Right atrium auricular region (tissue), 2 donors: ENCODE measurements around the gene C11orf54. TPM values are rescaled to one million over a fixed set of nuclear protein-coding genes. Genes with fewer than 3 reads are reported as not detected.

Source experiments
- DNase-seq: peaks from one replicate; pipeline ENCODE4 v3.0.0-alpha.2; 2019; ENCODE audit warnings: low spot score
- H3K27ac ChIP-seq, 2 donors: fragments of 200-600 bp; sonication (generic); 1 replicate in 1 of 2; 2 replicates in 1 of 2; pipeline ENCODE4 v1.5.1; 2016 to 2019
- H3K27me3 ChIP-seq, 2 donors: fragments of 200-600 bp; sonication (generic); one replicate each; pipeline versions ENCODE4 v1.5.1 to v1.6.0; 2017 to 2019
- H3K36me3 ChIP-seq: fragments of 200-600 bp; sonication (generic); one replicate; pipeline ENCODE4 v1.5.1; 2016
- H3K4me1 ChIP-seq, 2 donors: fragments of 200-600 bp; sonication (generic); one replicate each; pipeline versions ENCODE4 v1.5.1 to v1.6.0; 2017 to 2019
- H3K4me3 ChIP-seq, 2 donors: fragments of 200-600 bp; sonication (generic); 1 replicate in 1 of 2; 2 replicates in 1 of 2; pipeline ENCODE4 v1.5.1; 2017 to 2019; ENCODE audit warnings: mild to moderate bottlenecking in 1 of 2, moderate library complexity in 1 of 2
- H3K9me3 ChIP-seq, 2 donors: fragments of 200-600 bp; sonication (generic); one replicate each; pipeline ENCODE4 v1.5.1; 2019
- total RNA-seq, 2 donors: library from RNA; depleted of rRNA; stranded (reverse); fragments of >200 nt; gene quantifications; one replicate each; pipeline ENCODE4 v1.1.0, GENCODE V29; 2016
- TF ChIP-seq, protein P1 (sequence below), 2 donors: fragments of 200-600 bp; sonication (generic); IDR thresholded peaks; one replicate each; pipeline ENCODE4 v1.5.1; 2019; ENCODE audit warnings: antibody characterized with exemption in 2 of 2

The C11orf54 gene
- total RNA-seq, 2 donors from 2014 or later: 29.5 to 37.2 TPM

DNA sequence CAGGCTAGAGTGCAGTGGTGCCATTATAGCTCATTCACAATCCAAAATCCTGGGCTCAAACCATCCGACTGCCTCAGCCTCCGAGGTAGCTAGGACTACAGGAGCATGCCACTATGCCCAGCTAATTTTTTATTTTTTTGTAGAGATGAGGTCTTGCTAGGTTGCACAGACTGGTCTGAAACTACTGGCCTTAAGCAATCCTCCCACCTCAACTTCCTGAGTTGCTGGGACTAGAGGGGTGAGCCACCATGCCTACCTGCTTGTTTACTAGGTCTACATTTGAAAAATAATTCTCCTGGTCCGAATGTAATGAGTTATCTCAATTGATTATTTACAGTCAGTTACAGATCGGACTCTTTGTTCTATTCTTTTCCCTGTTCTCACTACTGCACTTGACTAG is 22.2 kb upstream of the C11orf54 start:
- H3K27me3 ChIP-seq: no peaks in the 10 kb centered on the region
- DNase-seq: no peak
- H3K4me1 ChIP-seq: no peaks in the 10 kb centered on the region
- H3K27ac ChIP-seq: no peak overlapping the region
- no peaks in the 10 kb centered on the region for H3K9me3 ChIP-seq
- peaks cover 21% of the 10 kb centered on the region for H3K36me3 ChIP-seq
- H3K4me3 ChIP-seq: no peak overlapping the region
- TF ChIP-seq, protein P1, sequence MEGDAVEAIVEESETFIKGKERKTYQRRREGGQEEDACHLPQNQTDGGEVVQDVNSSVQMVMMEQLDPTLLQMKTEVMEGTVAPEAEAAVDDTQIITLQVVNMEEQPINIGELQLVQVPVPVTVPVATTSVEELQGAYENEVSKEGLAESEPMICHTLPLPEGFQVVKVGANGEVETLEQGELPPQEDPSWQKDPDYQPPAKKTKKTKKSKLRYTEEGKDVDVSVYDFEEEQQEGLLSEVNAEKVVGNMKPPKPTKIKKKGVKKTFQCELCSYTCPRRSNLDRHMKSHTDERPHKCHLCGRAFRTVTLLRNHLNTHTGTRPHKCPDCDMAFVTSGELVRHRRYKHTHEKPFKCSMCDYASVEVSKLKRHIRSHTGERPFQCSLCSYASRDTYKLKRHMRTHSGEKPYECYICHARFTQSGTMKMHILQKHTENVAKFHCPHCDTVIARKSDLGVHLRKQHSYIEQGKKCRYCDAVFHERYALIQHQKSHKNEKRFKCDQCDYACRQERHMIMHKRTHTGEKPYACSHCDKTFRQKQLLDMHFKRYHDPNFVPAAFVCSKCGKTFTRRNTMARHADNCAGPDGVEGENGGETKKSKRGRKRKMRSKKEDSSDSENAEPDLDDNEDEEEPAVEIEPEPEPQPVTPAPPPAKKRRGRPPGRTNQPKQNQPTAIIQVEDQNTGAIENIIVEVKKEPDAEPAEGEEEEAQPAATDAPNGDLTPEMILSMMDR (IDR thresholded peaks at IDR 0.05): no peak

DNA sequence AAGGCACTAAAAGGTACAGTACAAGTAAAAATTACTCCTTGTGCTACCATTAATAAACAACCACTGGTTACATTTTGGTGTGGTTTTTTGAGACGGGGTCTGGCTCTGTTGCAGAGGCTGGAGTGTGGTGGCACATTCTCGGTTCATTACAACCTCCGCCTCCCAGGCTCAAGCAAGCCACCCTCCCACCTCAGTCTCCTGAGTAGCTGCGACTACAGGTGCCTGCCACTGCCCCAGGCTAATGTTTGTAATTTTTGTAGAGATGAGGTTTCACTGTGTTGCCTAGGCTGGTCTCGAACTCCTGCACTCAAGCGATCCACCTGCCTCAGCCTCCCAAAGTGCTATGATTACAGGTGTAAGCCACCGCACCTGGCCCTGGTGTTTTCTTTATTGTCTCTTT is 20.9 kb upstream of the C11orf54 start:
- H3K27me3 ChIP-seq: no peaks in the 10 kb centered on the region

DNA sequence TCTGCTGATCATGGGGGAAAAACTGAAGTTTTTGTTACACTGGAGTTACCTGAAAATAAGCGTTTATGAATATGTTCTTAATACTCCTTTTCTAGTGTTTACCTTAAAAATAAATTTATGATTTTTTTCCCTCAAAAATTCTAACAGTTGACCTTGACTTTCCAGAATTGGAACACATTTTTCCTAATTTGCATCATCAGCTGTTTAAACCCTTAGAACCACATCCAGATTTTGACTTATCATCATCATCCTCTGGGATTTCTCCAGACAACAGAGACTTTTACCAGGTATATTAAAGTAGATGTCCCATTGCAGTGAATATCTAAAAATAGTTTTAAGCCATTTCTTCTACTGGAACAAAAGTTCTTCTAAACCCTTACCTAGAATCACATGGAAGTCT is 17.4 kb upstream of the C11orf54 start:
- H3K36me3 ChIP-seq: peaks cover 33% of the 10 kb centered on the region
- H3K27me3 ChIP-seq: no peaks in the 10 kb centered on the region
- DNase-seq: no peak
- H3K27ac ChIP-seq: no peak overlapping the region
- no peaks in the 10 kb centered on the region for H3K4me1 ChIP-seq
- H3K4me3 ChIP-seq: no peak overlapping the region
- H3K9me3 ChIP-seq: no peaks in the 10 kb centered on the region
- TF ChIP-seq, protein P1 (IDR thresholded peaks at IDR 0.05): no peak

More for the DNA sequence above, 20.9 kb upstream of the C11orf54 start:
- no peaks in the 10 kb centered on the region for H3K9me3 ChIP-seq
- peaks cover 13% of the 10 kb centered on the region for H3K36me3 ChIP-seq
- H3K4me3 ChIP-seq: no peak overlapping the region
- no peaks in the 10 kb centered on the region for H3K4me1 ChIP-seq
- DNase-seq: no peak
- no peak overlapping the region for H3K27ac ChIP-seq
- TF ChIP-seq, protein P1 (IDR thresholded peaks at IDR 0.05): no peak

DNA sequence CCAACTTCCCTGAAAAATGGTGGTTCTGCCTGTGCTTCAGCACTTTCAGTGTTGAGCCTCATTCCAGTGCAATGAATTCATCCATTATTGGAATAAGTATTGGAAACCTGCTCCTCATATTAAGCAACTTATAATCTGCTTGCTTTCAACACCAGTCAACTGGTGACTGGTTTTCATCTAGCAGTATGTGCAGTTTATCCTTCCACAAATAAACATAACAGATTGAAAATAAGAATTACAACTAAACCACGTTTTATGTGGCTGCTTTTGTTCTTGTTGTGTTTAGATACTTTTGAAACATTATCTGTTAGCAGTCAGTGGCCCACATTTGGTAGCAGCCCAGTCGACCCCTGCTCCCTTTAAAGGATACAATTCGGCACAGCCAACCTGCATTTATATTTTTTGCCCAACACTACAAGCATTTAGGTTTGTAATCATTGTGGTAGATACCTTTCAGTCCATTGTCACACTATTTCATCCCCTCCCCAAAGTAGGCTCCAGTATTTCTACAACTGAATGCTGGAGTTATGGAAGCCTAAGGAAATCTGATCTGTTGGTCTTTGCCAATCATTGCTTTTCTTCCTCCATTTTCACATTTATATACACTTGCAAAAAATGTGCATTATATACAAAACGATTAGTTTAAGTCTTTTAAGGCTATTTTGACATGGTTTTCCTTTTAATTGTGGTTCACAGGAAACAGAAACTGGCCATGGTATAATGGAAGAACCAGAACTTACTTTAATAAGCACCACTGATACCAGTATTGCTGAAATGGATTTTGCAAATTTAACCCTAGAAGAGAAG is 13.3 kb upstream of the C11orf54 start:
- Histone ChIP-seq H3K36me3 (peaks cover 67% of the 10 kb centered on the region), H3K27ac (no peak overlapping the region), H3K9me3 (no peaks in the 10 kb centered on the region), H3K27me3 (no peaks in the 10 kb centered on the region), H3K4me3 (no peak overlapping the region), H3K4me1 (no peaks in the 10 kb centered on the region)
- TF ChIP-seq, protein P1 (IDR thresholded peaks at IDR 0.05): no peak
- DNase-seq: no peak

DNA sequence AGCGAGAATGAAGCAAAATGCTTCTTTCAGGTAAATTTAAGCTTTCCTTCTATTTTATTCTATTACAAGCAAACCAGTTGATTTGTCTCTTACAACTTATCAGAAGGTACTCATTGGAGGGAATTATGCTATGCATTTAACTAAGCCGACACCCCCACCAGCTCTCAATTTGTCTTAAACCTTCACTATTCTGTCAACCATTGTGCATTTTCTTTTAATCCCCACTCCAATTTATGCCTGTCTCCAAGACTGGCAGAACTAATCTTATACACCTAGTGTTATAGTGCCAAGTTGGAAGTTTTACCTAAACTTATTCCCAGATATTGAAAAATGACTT is 12.7 kb upstream of the C11orf54 start:
- H3K27me3 ChIP-seq: no peaks in the 10 kb centered on the region
- peaks cover 70% of the 10 kb centered on the region for H3K36me3 ChIP-seq
- H3K4me1 ChIP-seq: no peaks in the 10 kb centered on the region
- TF ChIP-seq, protein P1 (IDR thresholded peaks at IDR 0.05): no peak
- no peak overlapping the region for H3K4me3 ChIP-seq
- DNase-seq: no peak
- no peaks in the 10 kb centered on the region for H3K9me3 ChIP-seq
- H3K27ac ChIP-seq: no peak overlapping the region
